NCI-H187 treated with DMSO at 0.1 percent for 48 hours (cell line): ENCODE data around the gene EEF1AKMT4.

ENCODE experiments used
- DNase-seq: peaks from one replicate; lab custom pipeline; 2025; lab: John Stamatoyannopoulos, UW

The EEF1AKMT4 gene

DNA sequence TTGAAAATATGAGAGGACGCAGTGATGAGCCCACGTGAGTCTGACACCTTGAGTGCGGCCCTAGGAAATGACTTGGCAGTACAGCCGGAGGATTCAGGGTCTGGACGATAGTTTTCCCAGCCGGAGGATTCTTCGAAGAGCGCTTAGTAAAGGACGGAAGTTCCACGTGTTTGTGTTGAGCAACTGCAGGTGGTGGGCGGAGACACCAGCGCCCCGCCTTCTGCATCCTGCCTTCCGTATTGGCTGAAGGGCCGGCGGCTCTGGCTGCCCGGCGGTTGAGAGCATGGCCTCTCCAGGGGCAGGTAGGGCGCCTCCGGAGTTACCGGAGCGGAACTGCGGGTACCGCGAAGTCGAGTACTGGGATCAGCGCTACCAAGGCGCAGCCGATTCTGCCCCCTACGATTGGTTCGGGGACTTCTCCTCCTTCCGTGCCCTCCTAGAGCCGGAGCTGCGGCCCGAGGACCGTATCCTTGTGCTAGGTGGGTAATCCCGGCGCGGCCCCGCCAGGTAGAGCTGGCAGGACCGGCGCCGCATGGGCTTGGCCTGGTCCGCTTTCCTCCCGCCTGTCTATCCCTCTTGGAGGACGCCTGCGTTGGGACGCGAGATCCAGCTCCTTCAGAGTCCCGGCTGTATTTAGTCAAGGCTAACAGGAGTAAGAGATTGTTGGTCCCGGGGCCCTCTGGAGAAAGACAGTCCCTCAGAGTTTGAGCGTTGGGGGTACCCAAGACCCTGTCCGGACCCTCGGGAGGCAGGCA, at the start of gene EEF1AKMT4:
Gene EEF1AKMT4, plus strand, starts transcription at position 261 of the 755 bp plus-strand sequence. Its CDS starts 23 bp downstream, at position 284.
- peak; percentile 91 for DNase-seq

DNA sequence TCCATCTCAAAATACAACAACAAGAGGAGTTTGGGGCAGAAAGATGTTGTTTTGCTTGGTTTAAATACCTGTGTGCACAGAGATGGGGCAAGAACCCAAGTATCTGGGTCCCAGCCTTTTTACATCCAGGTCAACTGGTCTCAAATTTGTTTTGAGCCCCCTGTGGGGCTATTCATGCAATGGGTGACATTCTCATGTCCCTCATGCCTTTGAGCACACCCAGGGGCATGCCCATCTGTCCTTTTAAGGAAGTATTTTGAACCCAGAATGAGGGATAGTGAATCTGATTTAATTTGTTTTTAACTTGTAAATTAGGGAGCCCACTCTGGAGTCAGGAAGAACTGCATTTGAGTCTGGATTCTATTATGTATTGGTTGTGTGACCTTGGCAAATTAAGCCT, 48.6 kb upstream of the EEF1AKMT4 start:
- no peak for DNase-seq

- DNase-seq, result no peak
Observed at GRCh38 chr3:184203526-184203925, 45.9 kb upstream of the EEF1AKMT4 start.

GRCh38 chr3:184209146-184209923, 40.1 kb upstream of the EEF1AKMT4 start:
- DNase-seq, result no peak

DNA sequence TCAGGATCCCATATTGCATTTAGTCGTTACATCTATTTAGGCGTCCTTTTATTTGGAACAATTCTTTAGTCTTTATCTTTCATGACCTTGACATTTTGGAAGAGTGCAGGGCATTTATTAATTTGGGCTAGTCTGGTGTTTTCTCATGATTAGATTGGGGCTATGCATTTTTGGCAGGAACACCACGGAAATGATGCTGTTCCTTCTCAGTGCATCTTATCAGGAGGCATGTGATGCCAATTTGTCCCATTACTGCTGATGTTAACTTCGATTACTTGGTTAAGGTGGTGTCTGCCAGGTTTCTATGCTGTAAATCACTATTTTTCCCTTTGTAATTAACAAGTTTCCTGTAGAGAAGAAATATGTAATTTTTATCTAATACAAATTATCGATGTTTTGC, 38.2 kb upstream of the EEF1AKMT4 start:
- no peak for DNase-seq

- no peak for DNase-seq
Observed at GRCh38 chr3:184211718-184212117, 37.8 kb upstream of the EEF1AKMT4 start.

DNA sequence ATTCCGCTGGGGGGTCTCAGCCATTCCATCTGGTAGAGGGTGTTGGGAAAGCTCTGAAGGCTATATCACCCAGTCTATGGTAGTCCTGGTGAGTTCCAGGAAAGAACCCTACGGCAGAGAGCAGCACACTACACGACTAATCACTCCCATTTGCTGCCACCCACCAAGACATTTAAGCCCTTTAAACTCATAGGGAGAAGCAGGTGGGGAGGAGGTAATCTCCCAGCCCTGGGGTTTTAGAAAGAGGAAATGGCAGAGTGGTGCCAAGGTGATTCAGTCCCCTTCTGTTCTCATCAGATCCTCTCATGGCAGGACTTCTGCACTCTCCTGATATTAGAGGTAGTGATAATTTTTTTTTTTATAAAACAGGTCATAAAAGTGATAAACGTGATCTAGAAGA, 30.7 kb upstream of the EEF1AKMT4 start:
- no peak for DNase-seq

- no peak for DNase-seq
Observed at GRCh38 chr3:184222521-184222920, 27.0 kb upstream of the EEF1AKMT4 start.

GRCh38 chr3:184223946-184224345, 25.5 kb upstream of the EEF1AKMT4 start:
- no peak for DNase-seq

GRCh38 chr3:184227481-184227935, 22.0 kb upstream of the EEF1AKMT4 start:
- no peak for DNase-seq

- no peak for DNase-seq
Observed at GRCh38 chr3:184228376-184229137, 20.9 kb upstream of the EEF1AKMT4 start.

GRCh38 chr3:184229394-184230080, 19.9 kb upstream of the EEF1AKMT4 start, which contains the start of gene VWA5B2:
VWA5B2 (plus strand) TSS chr3:184229585; CDS start chr3:184230529, 944 bp downstream.
- peak; percentile 13 for DNase-seq

- DNase-seq, result no peak
Observed at GRCh38 chr3:184230081-184230602, 19.3 kb upstream of the EEF1AKMT4 start.

GRCh38 chr3:184230603-184231528, 18.6 kb upstream of the EEF1AKMT4 start:
- no peak for DNase-seq

- no peak for DNase-seq
Observed at GRCh38 chr3:184231671-184232070, 17.8 kb upstream of the EEF1AKMT4 start.

DNA sequence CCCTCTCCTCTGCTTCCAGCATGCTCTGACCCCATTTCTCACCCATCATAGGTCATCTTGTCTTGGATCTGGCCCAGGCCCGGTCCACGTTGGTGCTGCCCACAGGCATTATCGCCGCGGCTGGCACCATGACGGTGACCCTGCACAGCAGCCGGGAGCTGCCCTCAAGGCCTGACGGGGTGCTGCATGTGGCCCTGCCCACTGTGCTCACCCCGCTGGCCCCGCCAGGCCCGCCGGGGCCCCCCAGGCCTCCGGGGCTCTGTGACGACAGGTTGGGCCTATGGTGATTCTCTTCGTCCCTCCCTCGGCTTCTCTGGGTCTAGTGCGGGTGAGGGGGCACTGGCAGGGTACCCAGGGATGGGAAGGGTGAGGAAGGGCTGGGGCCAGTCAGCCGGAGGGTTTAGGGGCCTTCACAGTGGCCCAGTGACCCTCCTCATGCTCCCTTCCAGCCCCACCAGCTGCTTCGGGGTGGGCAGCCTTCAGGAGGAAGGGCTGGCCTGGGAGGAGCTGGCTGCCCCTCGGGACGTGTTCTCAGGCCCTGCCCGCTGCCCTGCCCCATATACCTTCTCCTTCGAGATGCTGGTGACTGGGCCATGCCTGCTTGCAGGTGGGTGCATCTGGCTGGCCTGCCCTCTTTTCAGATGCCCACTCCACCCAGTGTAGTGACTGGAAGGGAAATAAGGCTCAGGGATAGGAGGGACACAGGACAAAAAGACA, 16.2 kb upstream of the EEF1AKMT4 start:
- no peak for DNase-seq

- no peak for DNase-seq
Observed at GRCh38 chr3:184234224-184234623, 15.2 kb upstream of the EEF1AKMT4 start.

DNA sequence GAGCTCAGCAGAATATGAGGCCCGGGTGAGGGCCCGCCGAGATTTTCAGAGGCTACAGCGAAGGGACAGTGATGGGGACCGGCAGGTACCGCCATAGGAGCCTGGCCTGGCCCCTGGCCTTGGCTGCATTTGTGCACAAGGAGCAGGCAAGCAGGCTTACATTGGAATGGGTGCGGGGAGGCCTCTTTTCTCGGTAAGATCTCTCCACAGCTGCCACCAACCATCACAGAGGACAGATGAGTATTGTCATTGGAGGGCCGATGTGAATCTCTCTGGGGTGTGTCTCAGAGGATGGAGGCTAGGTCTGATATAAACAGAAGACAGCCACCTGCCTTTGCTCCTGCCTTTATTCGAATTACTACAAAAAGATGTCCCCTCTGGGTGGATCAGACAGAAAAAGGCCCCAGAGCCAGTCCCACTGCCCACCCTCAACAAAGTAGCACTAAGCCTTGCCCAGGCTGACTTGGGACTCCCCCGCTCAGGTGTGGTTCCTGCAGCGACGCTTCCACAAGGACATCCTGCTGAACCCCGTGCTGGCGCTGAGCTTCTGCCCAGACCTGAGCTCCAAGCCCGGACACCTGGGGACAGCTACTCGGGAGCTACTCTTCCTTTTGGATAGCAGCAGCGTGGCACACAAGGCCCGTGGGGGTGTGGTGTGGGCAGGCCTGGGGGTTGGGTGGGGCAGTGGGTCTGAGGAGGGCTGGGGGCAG, 14.6 kb upstream of the EEF1AKMT4 start:
- no peak for DNase-seq
